Endodermal cell (in vitro differentiated cells): ENCODE measurements around the gene C19orf12. TPM values are rescaled to one million over a fixed set of nuclear protein-coding genes. Genes with fewer than 3 reads are reported as not detected.

Source experiments
- DNase-seq: peaks from one replicate; pipeline ENCODE4 v3.0.0-alpha.2; 2017
- H3K27ac ChIP-seq: 2 replicates; pipeline ENCODE4 v1.5.1; 2013; ENCODE audit warnings: mild to moderate bottlenecking, low read depth, low read length, moderate library complexity
- H3K27me3 ChIP-seq: 2 replicates; pipeline ENCODE4 v1.6.1; 2013; ENCODE audit warnings: mild to moderate bottlenecking, low read length, moderate library complexity; ENCODE audit not compliant: insufficient read depth, control insufficient read depth, poor library complexity, severe bottlenecking
- H3K36me3 ChIP-seq: 2 replicates; pipeline ENCODE4 v1.7.0; 2013; ENCODE audit warnings: mild to moderate bottlenecking, low read length, moderate library complexity; ENCODE audit not compliant: control insufficient read depth, insufficient read depth
- H3K4me1 ChIP-seq: one replicate; pipeline ENCODE4 v1.7.0; 2013; ENCODE audit warnings: low read length; ENCODE audit not compliant: control insufficient read depth, insufficient read depth
- H3K4me3 ChIP-seq: 2 replicates; pipeline ENCODE4 v1.5.1; 2013; ENCODE audit warnings: mild to moderate bottlenecking, low read length, moderate library complexity
- H3K9ac ChIP-seq: 2 replicates; pipeline ENCODE4 v1.6.1; 2013; ENCODE audit warnings: mild to moderate bottlenecking, low read length, moderate library complexity; ENCODE audit not compliant: poor library complexity, severe bottlenecking; ENCODE audit errors: extremely low read depth
- H3K9me3 ChIP-seq: 2 replicates; pipeline ENCODE4 v1.6.1; 2013; ENCODE audit warnings: mild to moderate bottlenecking, low read length, moderate library complexity; ENCODE audit not compliant: control insufficient read depth
- H3K27ac Mint-ChIP-seq: 2 replicates; pipeline ENCODE4 v1.8.0; 2020; ENCODE audit warnings: mixed read lengths
- H3K27me3 Mint-ChIP-seq: 2 replicates; pipeline ENCODE4 v1.8.0; 2021; ENCODE audit warnings: mild to moderate bottlenecking, mixed read lengths; ENCODE audit not compliant: insufficient read depth
- H3K36me3 Mint-ChIP-seq: 2 replicates; pipeline ENCODE4 v1.8.0; 2020; ENCODE audit warnings: low read depth, mixed read lengths
- H3K4me1 Mint-ChIP-seq: 2 replicates; pipeline ENCODE4 v1.8.0; 2020; ENCODE audit warnings: mixed read lengths
- H3K4me3 Mint-ChIP-seq: 2 replicates; pipeline ENCODE4 v1.8.0; 2020; ENCODE audit warnings: mild to moderate bottlenecking, moderate library complexity, mixed read lengths
- H3K9me3 Mint-ChIP-seq: 2 replicates; pipeline ENCODE4 v1.8.0; 2020; ENCODE audit warnings: mild to moderate bottlenecking, mixed read lengths
- CTCF ChIP-seq: fragments of 200-600 bp; sonication (generic); conservative IDR thresholded peaks from 2 replicates; pipeline ENCODE4 v1.5.0; 2021; ENCODE audit warnings: antibody characterized with exemption, mild to moderate bottlenecking
- WGBS, 2 experiments: methylation state at CpG; one replicate each; pipeline versions ENCODE4 v1.1.5 to v1.1.7; 2013; ENCODE audit warnings: missing lambda C conversion rate in 2 of 2, mixed read lengths in 1 of 2; ENCODE audit not compliant: insufficient coverage in 1 of 2, insufficient read length in 1 of 2; 5-methylcytosine and 5-hydroxymethylcytosine counted together
- total RNA-seq, 2 donors: library from RNA; stranded (reverse); fragmentation: NEBNext Ultra II Directional in 1 of 2; extraction: Animal tissue kit (Norgen Biotek cat#: 25700) in 1 of 2; gene quantifications; 2 replicates in 1 of 2; 3 replicates in 1 of 2; pipeline ENCODE4 v1.2.1, GENCODE V29; 2021

Gene C19orf12
- total RNA-seq, 2 donors from 2014 or later: 18.9 to 22.9 TPM

- DNase-seq: no peak
- H3K9me3 Mint-ChIP-seq: peaks cover 2% of the 10 kb centered on the region
- 77 to 83% methylated on average over 9 to 10 of the region's 10 CpGs for WGBS, 2 experiments
These were observed 32.1 kb downstream of the C19orf12 start for GRCh38 chr19:29683009-29683408.

DNA sequence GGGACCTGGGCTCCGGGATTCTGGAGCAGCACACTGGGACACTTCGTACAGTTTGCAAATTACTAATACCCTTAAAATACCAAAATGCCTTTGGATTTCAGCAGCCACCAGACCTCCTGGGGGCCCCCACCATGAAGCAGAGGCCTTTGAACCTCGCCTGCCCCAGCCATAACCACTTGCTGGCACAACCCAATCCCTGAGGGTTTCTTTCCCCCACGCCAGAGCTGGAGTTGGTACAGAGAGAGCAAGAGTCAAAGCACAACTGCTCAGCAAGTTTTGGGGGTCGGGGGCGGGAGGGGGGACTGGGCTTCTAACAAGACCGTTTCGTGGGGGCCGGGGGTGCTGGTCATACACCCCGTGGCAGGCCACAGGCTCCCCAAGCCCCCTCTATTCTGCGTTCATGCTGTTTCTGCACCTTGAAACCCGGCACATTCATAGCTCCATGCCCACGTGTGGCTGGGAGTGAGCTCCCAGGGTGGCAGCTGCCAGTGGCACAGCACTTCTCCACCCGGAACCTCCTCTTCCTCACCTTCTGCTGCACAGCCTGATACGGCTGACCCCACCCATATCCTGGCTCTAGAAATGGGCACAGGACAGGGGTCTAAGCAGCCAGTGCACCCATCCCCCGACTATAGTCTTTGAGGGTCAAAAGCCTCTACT, 32.7 kb downstream of the C19orf12 start:
- H3K4me3 ChIP-seq: no peak overlapping the region
- no peak for DNase-seq
- H3K9me3 ChIP-seq: no peaks in the 10 kb centered on the region
- Mint-ChIP-seq H3K4me1 (peaks cover 5% of the 10 kb centered on the region), H3K36me3 (no peaks in the 10 kb centered on the region), H3K27ac (no peak overlapping the region), H3K4me3 (no peak overlapping the region), H3K27me3 (no peaks in the 10 kb centered on the region), H3K9me3 (peaks cover 2% of the 10 kb centered on the region)
- 88 to 93% methylated on average over 11 to 16 of the region's 16 CpGs for WGBS, 2 experiments
- H3K27ac ChIP-seq: no peak overlapping the region
- no peaks in the 10 kb centered on the region for H3K4me1 ChIP-seq
- H3K36me3 ChIP-seq: no peaks in the 10 kb centered on the region
- no peaks in the 10 kb centered on the region for H3K27me3 ChIP-seq
- TF ChIP-seq CTCF: no peak
- H3K9ac ChIP-seq: no peak overlapping the region

More at GRCh38 chr19:29683009-29683408, 32.1 kb downstream of the C19orf12 start:
- no peaks in the 10 kb centered on the region for H3K4me1 ChIP-seq
- Mint-ChIP-seq H3K27ac (no peak overlapping the region), H3K4me1 (peaks cover 5% of the 10 kb centered on the region), H3K36me3 (no peaks in the 10 kb centered on the region), H3K27me3 (no peaks in the 10 kb centered on the region), H3K4me3 (no peak overlapping the region)
- TF ChIP-seq CTCF: no peak
- H3K27ac ChIP-seq: no peak overlapping the region
- no peak overlapping the region for H3K9ac ChIP-seq
- no peaks in the 10 kb centered on the region for H3K9me3 ChIP-seq
- no peak overlapping the region for H3K4me3 ChIP-seq
- H3K36me3 ChIP-seq: no peaks in the 10 kb centered on the region
- no peaks in the 10 kb centered on the region for H3K27me3 ChIP-seq

DNA sequence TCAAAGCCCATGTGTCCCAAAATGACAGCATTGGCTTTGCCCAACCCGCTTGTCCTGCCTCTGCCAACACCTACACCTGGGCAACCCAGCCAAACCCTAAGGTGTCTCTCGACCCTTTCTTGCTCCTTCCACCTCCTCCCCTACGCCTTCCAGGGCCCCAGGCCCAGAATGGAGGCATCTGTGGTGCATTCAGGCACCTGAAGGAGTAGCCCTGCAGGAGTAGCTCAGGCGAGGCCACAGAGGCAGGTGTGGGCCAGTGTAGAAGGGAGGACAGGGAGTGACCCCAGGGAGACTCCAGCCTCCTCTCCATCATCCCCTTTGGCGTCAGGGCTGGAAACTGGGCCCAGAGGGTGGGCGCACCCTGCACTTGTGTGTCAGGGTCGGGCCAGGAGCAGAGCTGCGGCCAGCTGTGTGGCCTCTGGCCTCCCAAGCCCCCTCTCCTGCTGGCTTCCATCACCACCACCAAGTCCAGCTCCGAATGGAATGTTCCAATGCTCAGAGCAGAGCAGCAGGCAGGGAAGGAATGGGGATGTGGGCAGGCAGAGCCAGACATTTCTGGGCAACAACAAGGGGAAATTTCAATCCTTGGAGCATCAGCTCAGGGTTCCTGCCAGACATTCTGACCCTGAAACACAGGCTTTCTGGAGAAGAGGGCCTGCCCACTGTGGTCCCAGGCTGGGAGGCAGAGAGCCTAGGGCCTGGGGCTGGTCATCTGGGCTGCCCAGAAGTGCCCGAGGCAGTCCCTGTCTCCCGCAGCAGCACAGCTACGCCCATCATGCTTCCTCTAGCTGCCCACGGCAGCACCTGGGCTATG, 33.4 kb downstream of the C19orf12 start:
- H3K27me3 Mint-ChIP-seq: no peaks in the 10 kb centered on the region
- no peak overlapping the region for H3K4me3 ChIP-seq
- no peak overlapping the region for H3K27ac ChIP-seq
- peaks cover 5% of the 10 kb centered on the region for H3K4me1 Mint-ChIP-seq
- H3K4me3 Mint-ChIP-seq: no peak overlapping the region
- WGBS, 2 experiments: 89 to 90% methylated on average over 5 to 13 of the region's 13 CpGs
- H3K27ac Mint-ChIP-seq: no peak overlapping the region
- no peaks in the 10 kb centered on the region for H3K27me3 ChIP-seq
- no peaks in the 10 kb centered on the region for H3K9me3 ChIP-seq
- H3K36me3 Mint-ChIP-seq: no peaks in the 10 kb centered on the region
- no peaks in the 10 kb centered on the region for H3K4me1 ChIP-seq
- no peaks in the 10 kb centered on the region for H3K36me3 ChIP-seq
- DNase-seq: no peak
- TF ChIP-seq CTCF: no peak
- no peaks in the 10 kb centered on the region for H3K9me3 Mint-ChIP-seq
- no peak overlapping the region for H3K9ac ChIP-seq
